Small intestine (tissue), 16 donors: ENCODE data around the gene HERC2. TPM values are rescaled to one million over a fixed set of nuclear protein-coding genes. Genes with fewer than 3 reads are reported as not detected.
"Not testable (repeated sequence)": the region's sequence is repeated elsewhere in the genome, so short reads cannot be mapped to it uniquely, and the experiment has no call there.

ENCODE experiments used
- DNase-seq, 2 donors: peaks; one replicate each; pipeline versions ENCODE4 v3.0.0 to v3.0.0-alpha.2; 2013
- FAIRE-seq: peaks from 2 replicates; lab custom pipeline; 2012; peaks lifted over from hg19 to GRCh38; lab: Jason Lieb, UNC
- H3K27ac ChIP-seq, 3 donors: one replicate each; pipeline ENCODE4 v1.5.1; 2013; ENCODE audit warnings: low read length in 2 of 3, mild to moderate bottlenecking in 2 of 3, control low read depth in 1 of 3, inconsistent platforms in 1 of 3, low read depth in 1 of 3, moderate library complexity in 1 of 3
- H3K27me3 ChIP-seq, 3 donors: one replicate each; pipeline ENCODE4 v1.6.1; 2013; ENCODE audit warnings: low read length in 3 of 3, inconsistent platforms in 1 of 3; ENCODE audit not compliant: control insufficient read depth in 3 of 3, insufficient read depth in 3 of 3
- H3K36me3 ChIP-seq, 3 donors: one replicate each; pipeline ENCODE4 v1.6.1; 2013; ENCODE audit warnings: low read length in 3 of 3, inconsistent platforms in 1 of 3, low read depth in 1 of 3, mild to moderate bottlenecking in 1 of 3, moderate library complexity in 1 of 3; ENCODE audit not compliant: control insufficient read depth in 3 of 3, insufficient read depth in 2 of 3
- H3K4me1 ChIP-seq, 3 donors: one replicate each; pipeline ENCODE4 v1.6.1; 2013; ENCODE audit warnings: low read length in 2 of 3, inconsistent platforms in 1 of 3, low read depth in 1 of 3, mild to moderate bottlenecking in 1 of 3, moderate library complexity in 1 of 3; ENCODE audit not compliant: control insufficient read depth in 3 of 3, insufficient read depth in 2 of 3
- H3K4me3 ChIP-seq, 3 donors: one replicate each; pipeline ENCODE4 v1.5.1; 2013; ENCODE audit warnings: low read length in 3 of 3, control low read depth in 1 of 3, inconsistent platforms in 1 of 3, low read depth in 1 of 3, mild to moderate bottlenecking in 1 of 3, moderate library complexity in 1 of 3
- H3K9me3 ChIP-seq, 2 donors: one replicate each; pipeline ENCODE4 v1.6.1; 2013; ENCODE audit warnings: low read depth in 1 of 2, low read length in 1 of 2; ENCODE audit not compliant: control insufficient read depth in 2 of 2, insufficient read depth in 1 of 2
- WGBS, 3 donors: extraction: QIAGEN DNeasy Blood & Tissue Kit; methylation state at CpG; one replicate each; pipeline ENCODE4 v1.1.7; 2013; 5-methylcytosine and 5-hydroxymethylcytosine counted together
- long read RNA-seq, 10 donors: transcript quantifications; one replicate each; lab custom pipeline, GENCODE V29; 2026
- polyA plus RNA-seq, 4 donors: library from polyadenylated mRNA; stranded (reverse) in 3 of 4; unstranded in 1 of 4; fragments of 200-250 nt in 3 of 4; fragments of 120-200 nt in 1 of 4; gene quantifications; one replicate each; pipeline versions ENCODE4 v1.2.1 to v1.2.3, GENCODE V29; 2013
- donor health status: healthy with polysubstance abuse.
- donor health status: control.
- donor health status: control.
- donor health status: Bipolar disorder and iron deficiency.
- donor health status: healthy.

Gene HERC2
- polyA plus RNA-seq = 10 to 100 TPM; 23.2 to 45.6 (median 26.9) TPM
- long read RNA-seq, donor 1 = 0 reads
- long read RNA-seq, donor 2 = 0 reads
- long read RNA-seq, donor 3, partial matches to known transcripts = 6 of 6 reads
- long read RNA-seq, donor 3, other reads (novel, unspliced or antisense) = 0 of 6 reads
- long read RNA-seq, donor 4 = 0 reads
- long read RNA-seq, donor 5 = 0 reads
- long read RNA-seq, donor 6 = 0 reads
- long read RNA-seq, donor 7 = 0 reads
- long read RNA-seq, donor 8 = 0 reads
- long read RNA-seq, donor 9 = 0 reads
- long read RNA-seq, donor 10, partial matches to known transcripts = 0 of 1 reads
- long read RNA-seq, donor 10, other reads (novel, unspliced or antisense) = 0 of 1 reads

- not testable (repeated sequence) for H3K4me1 ChIP-seq, H3K36me3 ChIP-seq, FAIRE-seq, H3K27me3 ChIP-seq, DNase-seq, H3K9me3 ChIP-seq
- peak within 1 kb of the TSS in 1 of 3 donors; percentile 38 for H3K27ac ChIP-seq
- WGBS, 3 donors = no CpG with 5 or more reads among the region's 52 CpGs
- H3K4me3 ChIP-seq = peak within 1 kb of the TSS in 1 of 3 donors; percentile 48
Observed at GRCh38 chr15:28322129-28322588, at the start of gene HERC2. Gene HERC2, minus strand, starts transcription at chr15:28322179. Its CDS starts 746 bp downstream, at chr15:28321433.

- H3K36me3 ChIP-seq, H3K4me1 ChIP-seq, FAIRE-seq, H3K27ac ChIP-seq, H3K4me3 ChIP-seq, H3K27me3 ChIP-seq, DNase-seq, H3K9me3 ChIP-seq: not testable (repeated sequence)
- WGBS, 3 donors = 92 to 97% (median 94%) methylated on average over 6 to 13 of the region's 17 CpGs
Observed at GRCh38 chr15:28365502-28365901, 43.5 kb upstream of the HERC2 start.

- H3K27me3 ChIP-seq, H3K4me3 ChIP-seq, H3K27ac ChIP-seq, DNase-seq, H3K4me1 ChIP-seq, H3K9me3 ChIP-seq, H3K36me3 ChIP-seq, FAIRE-seq: not testable (repeated sequence)
- no CpG with 5 or more reads among the region's 7 CpGs for WGBS, 3 donors
Observed at GRCh38 chr15:28357984-28358383, 36.0 kb upstream of the HERC2 start, which contains the start of gene GOLGA6L24. Gene GOLGA6L24, minus strand, starts transcription at chr15:28358084. Its CDS starts 61 bp downstream, at chr15:28358023.

GRCh38 chr15:28321358-28322078, 461 bp downstream of the HERC2 start:
- not testable (repeated sequence) for H3K4me1 ChIP-seq, H3K27me3 ChIP-seq, FAIRE-seq, H3K9me3 ChIP-seq, H3K36me3 ChIP-seq
- H3K4me3 ChIP-seq = peak overlapping the region in 1 of 3 donors; percentile 48
- DNase-seq = peak in 1 of 2 donors; percentile 1
- 0% methylated on average over 8 to 13 of the region's 39 CpGs for WGBS, 3 donors
- peak overlapping the region in 1 of 3 donors; percentile 38 for H3K27ac ChIP-seq

GRCh38 chr15:28319725-28320124, 2.3 kb downstream of the HERC2 start:
- not testable (repeated sequence) for FAIRE-seq, DNase-seq, H3K9me3 ChIP-seq, H3K36me3 ChIP-seq, H3K4me3 ChIP-seq, H3K4me1 ChIP-seq, H3K27ac ChIP-seq, H3K27me3 ChIP-seq
- WGBS, 3 donors = 90 to 100% (median 96%) methylated on average over 1 of the region's 1 CpG

GRCh38 chr15:28318828-28319227, 3.2 kb downstream of the HERC2 start:
- H3K4me1 ChIP-seq, H3K9me3 ChIP-seq, FAIRE-seq, H3K36me3 ChIP-seq, DNase-seq, H3K4me3 ChIP-seq, H3K27me3 ChIP-seq, H3K27ac ChIP-seq: not testable (repeated sequence)
- WGBS, 3 donors = 92% methylated on average over 1 of the region's 3 CpGs; no CpG with 5 or more reads in 2 of the 3 donors

GRCh38 chr15:28318122-28318521, 3.9 kb downstream of the HERC2 start:
- not testable (repeated sequence) for H3K4me3 ChIP-seq, H3K4me1 ChIP-seq, FAIRE-seq, H3K27ac ChIP-seq, H3K9me3 ChIP-seq, H3K27me3 ChIP-seq, H3K36me3 ChIP-seq
- peak in 1 of 2 donors; percentile 0 for DNase-seq
- 85 to 92% (median 91%) methylated on average over 11 to 13 of the region's 13 CpGs for WGBS, 3 donors

- H3K36me3 ChIP-seq, DNase-seq, H3K9me3 ChIP-seq, H3K27ac ChIP-seq, H3K4me1 ChIP-seq, FAIRE-seq, H3K4me3 ChIP-seq, H3K27me3 ChIP-seq: not testable (repeated sequence)
- 95 to 97% (median 95%) methylated on average over 7 of the region's 7 CpGs for WGBS, 3 donors
Observed at GRCh38 chr15:28316958-28317357, 5.0 kb downstream of the HERC2 start.
